HG02852 (cell line): Measurements from ENCODE around the gene GSTO1.

ENCODE experiments used
- ATAC-seq: cut with Tn5 transposase; IDR thresholded peaks from one replicate; pipeline ENCODE4 v1.9.1; 2021; ENCODE audit warnings: mild to moderate bottlenecking, moderate library complexity; ENCODE audit not compliant: unreplicated experiment

The GSTO1 gene

DNA sequence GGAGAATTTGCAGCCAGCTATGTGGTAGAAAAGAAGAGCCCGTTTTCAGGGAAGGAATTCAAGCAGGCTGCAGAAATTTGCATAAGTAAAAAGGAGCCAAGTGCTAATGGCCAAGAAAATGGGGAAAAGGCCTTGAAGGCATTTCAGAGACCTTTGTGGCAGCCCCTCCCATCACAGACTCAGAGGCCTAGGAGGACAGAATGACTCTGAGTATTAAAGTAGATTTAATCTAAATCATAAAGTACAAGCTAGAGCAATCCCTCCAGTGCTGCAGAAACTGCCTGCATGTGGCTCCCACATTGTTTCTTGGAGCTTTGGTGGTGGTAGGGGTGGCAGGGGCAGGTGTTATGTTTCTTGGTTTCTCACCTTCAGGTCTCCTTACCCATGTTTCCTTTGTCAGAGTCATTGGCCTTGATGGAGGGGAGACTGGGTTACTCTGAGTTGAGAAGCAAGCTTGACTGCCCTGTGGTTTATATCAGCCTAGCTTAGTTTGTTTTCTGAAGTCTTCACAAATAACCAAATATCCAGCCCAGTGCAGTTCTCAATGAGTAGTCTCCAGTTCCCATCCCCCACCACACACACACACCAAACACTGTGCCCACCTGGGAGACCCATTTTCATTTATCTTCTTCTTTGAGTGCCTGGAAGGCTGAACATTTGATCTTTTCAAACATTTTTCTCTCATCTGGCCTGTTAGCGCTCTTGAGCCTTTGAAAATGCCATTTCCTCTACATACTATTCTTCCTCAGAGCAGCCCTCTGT is 49.1 kb downstream of the GSTO1 start:
- no peak for ATAC-seq

DNA sequence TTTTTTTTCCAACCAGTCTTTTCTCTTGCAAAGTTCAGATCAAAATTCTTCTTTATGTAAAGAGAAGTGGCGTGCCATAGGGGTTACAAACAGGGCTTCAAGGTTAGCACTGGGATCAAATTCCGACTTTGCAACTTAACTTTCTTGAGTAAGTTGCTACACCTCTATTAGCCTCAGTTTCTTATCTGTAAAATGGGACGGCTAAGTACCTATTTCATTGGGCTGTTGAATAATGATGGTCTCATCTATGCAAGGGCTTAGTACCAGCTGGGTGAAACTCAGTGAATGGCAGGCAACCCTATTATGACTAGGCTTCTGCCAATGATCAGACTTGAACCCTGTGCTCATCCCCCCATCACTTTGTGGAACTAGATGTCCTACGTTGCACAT is 49.7 kb downstream of the GSTO1 start:
- no peak for ATAC-seq

DNA sequence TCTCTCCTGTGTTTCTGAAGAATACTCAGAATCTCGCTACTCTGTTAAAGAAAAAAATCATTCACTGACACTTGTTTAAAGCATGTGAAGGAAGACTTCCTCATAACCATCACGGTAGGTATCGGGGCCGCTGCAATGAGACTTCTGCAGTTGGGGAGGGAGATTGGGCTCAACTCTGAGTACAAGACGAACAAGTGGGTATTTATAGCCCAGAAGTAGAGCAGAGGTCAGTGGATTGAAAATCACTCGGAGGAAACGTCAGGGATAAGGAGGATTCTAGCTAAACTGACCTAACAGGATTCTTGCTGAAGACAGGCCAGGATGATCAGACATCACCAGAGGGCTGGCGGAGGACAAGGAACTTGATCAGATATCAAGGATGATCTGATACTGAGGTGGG is 50.2 kb downstream of the GSTO1 start:
- no peak for ATAC-seq

DNA sequence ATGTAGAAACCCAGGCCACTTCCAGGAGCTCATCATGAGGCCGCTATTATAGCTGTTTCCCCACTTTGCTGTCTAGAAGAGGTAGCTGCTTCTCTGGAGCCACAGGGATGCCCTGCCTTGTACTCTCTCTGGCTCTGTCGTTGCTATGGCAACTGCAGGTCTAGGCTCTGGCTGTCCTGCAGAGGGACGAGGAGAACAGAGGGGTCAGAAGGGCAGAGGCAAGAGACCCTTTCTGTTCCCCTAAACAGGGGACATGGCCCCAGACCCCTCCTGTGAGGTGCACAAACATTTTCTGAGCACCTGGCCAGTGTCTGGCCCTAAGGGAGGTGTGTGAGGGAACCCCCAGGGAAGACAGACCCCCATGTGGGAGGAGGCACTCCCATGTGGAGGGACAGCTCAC is 52.2 kb downstream of the GSTO1 start:
- no peak for ATAC-seq

DNA sequence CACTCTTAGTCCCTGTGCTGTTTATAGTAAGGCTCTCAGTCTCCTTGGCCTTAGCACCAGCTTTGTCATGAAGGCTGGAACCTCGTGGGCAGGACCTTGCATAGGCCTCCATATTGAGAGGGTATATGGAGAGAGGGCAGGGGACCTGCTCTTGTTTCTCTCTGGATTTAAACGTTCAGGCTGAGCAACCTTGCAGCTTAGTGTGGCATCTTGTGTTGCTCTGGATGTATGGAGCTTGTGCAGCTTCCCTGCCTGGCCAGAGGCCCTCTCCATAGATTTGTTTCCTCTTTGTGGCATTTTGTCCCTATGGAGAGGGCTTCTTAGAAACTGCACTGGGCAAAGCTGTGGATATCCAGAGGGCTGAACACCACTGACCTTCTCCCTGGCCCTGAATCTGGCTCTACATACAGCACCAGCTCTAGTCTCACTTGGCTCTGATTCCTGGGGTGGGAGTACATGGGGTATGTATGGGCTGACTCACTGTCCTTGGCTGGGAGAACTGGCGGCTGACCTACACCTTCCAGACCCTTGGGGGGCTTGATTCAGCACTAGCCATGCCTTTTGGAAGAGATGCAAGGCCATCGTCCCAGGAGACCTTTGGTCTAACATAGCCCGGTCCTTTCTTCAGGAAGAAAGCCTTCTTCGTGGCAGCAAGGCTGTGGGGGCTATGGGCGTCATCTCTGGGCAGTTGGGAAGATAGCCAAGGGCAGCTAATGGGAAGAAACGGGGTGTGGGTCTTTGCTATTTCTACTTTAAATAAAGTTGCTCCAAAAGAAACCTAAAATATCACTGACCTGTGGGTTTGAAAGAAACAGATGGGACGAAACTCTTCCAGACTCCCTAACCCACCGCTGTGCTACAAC is 53.1 kb downstream of the GSTO1 start:
- ATAC-seq = no peak

DNA sequence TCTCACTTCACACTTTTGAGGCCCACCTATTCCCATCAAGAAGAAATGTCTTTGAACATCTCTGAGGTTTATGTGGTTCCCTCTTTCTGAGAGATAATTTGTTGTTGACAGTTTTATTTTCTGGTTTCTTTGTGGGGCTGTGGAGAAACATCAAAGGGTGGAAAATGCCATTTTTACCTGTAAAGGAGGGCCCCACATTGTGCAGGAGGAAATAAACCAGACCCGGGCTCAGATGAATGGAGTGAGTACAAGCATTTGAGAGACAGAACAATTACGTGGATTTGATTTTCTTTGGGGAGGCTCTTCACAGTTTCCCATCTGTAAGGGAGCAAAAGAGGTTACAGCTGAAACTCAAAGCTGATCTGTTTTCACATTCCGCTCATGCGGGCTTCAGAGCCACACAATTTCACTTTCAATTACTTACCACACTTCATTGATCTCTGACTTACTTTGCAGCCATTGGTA is 53.8 kb downstream of the GSTO1 start:
- ATAC-seq = peak; percentile 82

DNA sequence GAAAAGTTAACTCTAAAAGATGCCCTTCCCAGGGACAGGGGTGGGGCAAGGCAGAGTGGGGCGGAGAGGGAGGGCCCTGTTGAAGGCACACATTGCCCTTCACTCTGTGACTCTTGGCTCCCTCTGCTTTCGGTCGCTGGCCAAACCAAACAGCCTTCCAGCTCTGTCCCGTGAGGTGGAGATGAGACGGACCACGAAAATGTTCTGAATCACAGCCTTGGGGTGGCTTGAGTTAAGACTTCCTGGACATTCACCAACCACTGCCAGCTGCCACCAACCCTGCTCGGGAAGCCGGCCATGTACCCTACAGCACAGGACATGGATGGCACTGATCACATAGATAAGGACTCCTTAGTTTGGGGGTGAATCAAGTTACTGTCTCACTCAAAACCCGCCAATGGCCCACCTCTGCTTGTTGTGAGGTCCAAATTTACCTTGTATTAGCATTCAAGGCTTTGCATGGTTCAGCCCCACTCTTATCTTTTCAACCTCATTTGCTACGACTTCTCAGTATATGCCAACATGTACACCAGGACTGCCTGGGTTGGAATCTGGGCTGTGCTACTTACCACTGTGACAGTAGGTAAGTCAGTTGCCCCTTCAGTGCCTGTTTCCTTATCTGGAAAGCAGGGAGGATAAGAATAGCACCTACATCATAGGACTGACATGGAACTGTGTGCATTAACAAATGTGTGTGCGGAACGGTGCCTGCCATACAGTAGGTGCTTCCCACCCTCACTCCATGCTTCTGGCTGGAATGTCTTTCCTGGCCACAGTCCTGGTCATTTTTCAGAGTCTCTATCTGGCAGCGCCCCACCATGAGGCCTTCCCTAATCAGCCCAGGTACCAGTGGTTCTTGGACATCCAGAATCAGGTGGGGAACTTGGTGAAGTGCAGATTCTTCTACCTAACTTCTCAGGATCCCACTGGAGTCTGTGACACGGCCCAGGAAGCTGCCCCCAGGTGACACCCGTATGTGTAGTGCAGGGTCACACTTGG is 55.6 kb downstream of the GSTO1 start:
- ATAC-seq = no peak

DNA sequence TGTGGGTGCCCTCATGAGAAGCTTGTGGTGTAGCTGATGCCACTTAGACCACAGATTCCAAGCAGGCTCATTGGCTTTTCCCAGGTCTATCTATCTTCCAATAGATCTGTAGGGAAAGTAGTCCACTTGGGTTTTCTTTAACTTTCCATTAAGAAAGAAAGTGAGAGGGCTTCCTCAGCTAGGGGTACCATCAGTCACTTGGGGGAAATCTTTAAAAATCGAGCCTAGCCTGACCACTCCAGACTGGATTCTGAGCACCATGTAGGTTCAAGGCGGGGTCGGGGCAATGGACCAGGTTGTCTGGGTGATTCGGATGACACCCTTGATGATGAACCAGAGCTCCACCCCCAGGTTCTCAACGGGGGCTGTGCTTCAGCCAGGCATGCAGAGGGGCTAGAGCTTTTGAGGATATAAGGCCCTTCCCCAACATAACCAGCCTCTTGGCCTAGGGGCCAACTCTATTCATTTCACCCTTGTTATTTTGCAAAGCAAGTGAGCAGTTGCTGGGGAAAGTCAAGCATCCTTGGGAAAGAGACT is 56.6 kb downstream of the GSTO1 start:
- no peak for ATAC-seq

DNA sequence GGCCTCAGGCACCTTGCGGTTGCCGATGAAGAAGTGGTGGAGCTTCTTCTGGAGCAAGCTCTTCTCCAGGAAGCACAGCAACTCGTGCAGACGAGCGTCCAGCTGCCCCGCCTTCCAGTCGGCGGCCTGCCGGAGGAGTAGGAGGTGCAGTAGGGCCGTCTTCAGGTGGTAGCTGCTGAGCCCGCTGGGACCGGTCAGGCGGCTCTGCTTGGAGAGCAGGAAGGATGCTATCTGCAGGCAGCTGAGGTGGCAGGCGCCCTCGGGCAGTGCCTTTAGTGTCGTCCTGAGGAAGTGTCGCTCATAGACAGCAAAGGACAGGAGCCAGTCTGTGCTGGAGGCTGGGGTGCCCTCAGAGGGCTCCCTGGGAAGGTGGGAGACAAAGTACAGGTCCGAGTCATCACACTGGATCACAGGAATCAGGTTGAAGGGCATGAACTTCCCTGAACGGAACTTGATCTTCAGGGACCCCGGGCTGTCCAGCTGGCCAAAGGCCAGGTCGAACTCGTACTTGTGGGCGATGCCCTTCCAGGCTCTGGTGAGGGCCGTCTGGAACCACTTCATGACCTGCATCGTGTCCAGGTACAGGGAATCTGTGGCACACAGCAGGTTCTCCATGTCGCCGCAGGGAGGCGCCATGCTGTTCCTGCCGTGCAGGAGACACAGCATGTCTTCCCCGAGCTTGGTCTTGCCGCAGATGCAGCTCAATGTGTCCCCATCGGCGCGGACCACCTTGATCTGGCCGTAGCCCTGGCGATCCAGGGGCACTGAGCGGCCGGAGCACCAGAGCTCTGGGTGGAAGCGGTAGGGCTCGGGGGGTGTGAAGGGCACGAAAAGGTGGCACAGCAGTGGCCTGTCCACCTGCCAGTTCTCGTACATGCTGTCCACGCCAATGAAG is 60.1 kb downstream of the GSTO1 start:
- no peak for ATAC-seq

DNA sequence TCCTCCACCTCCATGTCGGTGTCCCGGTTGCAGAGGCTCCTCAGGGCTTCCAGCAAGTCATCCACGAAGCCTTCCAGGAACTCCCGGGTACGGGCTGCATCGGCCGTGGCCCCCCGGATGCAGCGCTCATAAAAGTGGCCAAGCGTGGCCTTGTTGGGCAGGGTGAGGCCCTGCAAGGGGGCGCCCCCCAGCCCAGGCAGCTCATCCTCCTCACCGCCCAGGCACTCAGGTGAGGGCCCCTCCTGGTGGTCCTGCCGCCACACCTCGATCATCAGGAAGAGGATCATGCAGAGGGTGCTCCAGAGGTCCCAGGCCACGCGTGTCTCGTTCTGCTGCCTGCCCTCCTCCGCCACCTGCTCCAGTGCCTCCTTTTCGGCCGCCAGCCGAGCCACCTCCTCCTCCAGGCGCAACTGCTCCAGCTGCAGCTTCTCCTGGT is 60.8 kb downstream of the GSTO1 start:
- ATAC-seq = no peak

DNA sequence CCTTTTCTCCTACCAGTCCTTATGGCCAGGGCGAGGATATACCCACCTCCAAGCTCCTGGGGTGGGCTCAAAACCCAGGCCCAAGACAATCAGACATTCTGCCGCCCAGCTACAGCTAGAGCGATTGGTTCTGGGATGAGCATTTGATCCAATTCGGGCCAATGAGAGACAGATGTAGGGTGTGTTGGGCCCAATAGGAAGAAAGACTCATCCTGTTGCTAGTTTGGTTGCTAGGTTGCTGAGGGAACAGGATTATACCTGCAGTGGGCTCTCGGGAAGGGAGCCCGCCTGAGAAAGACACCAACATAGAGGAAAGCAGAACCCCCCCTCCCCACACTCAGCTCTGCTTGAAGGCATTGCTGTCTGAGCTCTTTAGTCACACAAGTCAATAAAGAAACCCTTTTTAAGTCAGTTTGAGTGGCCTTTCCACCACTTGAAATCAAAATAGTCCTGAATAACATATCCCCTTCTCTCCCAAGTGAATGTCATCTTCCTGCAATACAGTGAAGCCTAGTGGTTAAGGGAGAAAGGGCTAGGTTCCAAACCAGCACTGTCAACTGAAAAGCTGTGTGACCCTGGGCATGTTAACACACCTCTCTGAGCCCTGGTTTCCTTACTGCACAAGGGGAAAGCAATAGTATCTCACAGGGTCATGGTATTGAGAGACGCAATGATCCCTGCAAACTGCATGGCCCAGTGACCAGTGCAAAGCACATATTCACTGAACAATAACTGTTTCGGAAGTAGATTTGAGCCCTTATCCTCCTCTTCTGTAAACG is 61.8 kb downstream of the GSTO1 start:
- no peak for ATAC-seq
